ENCODE measurements around the gene EEF1E1.

Gene EEF1E1

DNA sequence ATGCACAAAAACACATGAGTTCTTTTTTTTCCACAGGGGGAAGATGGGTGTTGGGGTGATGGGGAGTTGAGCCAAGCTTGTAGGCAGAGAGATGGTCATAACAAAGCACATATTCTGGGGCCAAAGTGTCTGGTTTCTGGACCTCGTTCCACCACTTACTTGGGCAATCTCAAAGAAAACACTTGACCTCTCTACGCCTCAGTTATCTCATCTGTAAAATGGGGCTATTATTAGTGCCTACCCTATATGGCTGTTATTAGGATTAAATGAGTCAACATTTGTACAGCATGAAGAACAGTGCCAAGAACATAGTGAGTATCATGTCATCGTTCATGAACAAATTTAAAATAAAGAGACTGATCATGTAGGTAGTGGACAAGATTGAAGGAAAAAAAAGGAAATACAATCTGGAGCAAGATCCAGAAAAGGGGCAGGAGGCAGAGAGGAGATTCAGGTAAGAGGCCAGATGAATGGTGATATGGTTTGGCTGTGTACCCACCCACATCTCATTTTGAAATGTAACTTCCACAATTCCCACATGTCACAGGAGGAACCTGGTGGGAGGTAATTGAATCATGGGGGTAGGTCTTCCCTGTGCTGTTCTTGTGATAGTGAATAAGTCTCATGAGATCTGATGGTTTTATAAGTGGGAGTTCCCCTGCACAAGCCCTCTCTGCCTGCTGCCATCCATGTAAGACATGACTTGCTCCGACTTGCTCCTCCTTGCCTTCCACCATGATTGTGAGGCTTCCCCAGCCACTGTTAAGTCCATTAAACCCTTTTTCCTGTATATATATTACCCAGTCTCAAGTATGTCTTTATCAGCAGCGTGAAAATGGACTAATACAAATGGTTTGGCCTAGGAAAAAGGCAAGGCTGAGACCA, 14.2 kb downstream of the EEF1E1 start:
- DNase-seq (ENCODE audit: low read depth), result no peak

DNA sequence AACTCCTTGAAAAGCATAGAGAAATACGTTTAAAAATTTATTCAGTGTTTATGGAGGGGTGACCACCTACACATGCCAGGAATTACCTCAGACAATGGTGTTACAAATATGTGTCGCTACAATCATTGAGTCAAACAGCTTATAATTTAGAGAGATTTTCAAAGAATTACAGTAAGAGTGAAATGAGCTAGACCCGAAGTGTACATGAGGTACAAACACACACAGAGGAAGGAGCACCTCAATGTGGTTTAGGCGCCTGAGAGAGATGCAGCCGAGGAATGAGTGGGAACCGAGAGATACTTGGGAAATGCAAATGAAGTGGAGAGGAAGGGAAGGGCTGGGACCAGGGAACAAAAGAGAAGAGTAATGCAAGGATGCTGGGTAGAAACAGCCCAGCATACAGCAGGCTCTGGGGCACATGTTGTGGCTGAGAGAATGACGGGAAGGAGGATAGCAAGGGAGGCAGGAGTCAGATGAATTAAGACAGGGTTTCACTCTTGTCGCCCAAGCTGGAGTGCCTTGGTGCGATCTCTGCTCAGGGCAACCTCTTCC, 15.5 kb downstream of the EEF1E1 start:
- DNase-seq (ENCODE audit: low read depth), result no peak

DNA sequence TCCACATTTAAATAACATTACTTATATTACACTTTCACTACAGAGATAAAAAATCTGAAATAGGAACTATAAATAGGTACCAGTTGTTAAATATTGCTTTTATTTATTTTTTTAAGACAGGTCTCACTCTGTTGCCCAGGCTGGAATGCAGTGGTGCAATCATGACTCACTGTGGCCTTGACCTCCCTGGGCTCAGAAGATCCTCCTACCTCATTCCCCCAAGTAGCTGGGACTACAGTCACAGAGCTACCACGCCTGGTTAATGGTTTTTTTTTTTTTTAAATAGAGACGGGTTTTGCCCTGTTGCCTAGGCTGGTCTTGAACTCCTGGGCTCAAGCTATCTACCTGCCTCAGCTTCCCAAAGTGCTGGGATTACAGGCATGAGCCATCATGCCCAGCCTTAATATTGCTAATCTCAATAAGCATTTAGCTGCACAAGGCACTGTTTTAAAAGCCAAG, 17.3 kb downstream of the EEF1E1 start:
- DNase-seq (ENCODE audit: low read depth), result no peak

DNA sequence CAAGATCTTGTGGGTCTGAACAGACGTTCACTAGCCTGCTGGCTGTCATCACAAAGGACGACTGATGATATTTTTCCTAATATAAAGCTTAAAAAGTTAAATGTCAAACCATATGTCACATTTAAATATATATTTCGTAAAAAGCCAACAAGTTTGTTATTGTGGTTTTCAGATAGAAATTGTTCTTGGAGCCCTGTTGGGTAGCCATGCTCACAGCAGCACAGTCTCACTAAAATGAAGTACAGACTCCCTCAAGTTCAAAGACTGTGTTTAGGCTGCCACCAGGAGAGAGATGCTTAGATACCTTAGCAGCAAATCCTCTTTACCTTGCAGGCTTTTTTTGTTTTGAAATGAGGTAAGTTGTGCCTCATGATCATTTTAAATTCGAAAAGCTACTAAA, 17.8 kb downstream of the EEF1E1 start:
- no peak for DNase-seq (ENCODE audit: low read depth)

DNA sequence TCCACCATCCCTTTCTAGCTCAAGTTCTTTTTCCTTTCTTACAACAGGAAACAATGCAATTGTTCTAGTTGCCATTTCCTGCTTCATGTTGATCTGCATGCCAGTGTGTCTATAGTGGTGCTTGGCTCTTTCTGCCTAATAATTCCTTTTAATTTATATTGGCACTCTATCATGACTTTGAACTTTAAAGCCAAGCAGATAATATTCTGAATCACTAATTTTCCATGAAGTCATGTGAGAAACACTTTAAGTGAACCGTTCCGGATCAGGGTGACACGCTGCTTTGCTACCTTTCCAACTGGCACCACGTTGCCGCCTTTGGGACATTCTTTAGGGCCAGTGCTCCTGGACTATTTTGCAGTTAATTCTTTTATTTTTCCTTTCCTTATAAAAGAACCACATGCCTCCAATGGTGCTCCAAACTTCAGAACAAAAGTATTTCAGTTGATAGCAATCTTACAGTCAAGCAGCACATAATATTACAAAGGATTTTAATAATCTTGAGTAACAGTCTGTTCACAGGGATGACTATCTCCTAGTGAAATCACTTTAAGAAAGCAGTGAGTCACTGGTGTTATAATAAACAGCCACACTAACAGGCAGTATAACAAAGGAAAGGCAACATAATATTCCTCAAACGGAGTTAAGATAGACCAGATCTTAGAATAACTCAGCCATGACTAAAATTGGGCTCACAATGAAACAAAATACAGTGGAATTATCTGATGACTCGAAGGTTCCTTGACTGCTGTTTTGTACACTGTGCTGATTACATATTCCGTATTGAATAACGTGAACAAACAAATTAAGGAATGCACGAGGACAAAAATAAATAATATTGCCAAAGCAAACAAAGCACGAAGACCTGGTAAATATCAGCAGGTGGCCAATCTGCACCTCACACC, 19.1 kb downstream of the EEF1E1 start:
- DNase-seq (ENCODE audit: low read depth), result no peak

DNA sequence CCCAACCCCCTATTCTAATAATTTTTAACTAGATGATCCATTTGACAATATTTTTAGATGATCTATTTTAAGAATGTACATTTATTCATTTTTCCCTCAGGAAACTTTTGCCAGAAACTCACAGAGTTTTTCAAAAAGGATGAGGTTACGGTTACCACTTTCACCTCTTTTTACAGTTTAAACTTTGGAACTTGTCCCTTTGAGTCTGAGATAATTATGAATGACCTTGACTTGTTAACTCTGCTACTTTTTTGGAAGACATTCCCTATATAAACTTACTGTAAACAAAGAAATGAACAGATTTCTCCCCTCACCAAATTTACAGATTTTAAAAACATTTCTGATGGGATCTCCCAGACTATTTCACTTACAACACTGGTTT, 19.8 kb downstream of the EEF1E1 start:
- no peak for DNase-seq (ENCODE audit: low read depth)

DNA sequence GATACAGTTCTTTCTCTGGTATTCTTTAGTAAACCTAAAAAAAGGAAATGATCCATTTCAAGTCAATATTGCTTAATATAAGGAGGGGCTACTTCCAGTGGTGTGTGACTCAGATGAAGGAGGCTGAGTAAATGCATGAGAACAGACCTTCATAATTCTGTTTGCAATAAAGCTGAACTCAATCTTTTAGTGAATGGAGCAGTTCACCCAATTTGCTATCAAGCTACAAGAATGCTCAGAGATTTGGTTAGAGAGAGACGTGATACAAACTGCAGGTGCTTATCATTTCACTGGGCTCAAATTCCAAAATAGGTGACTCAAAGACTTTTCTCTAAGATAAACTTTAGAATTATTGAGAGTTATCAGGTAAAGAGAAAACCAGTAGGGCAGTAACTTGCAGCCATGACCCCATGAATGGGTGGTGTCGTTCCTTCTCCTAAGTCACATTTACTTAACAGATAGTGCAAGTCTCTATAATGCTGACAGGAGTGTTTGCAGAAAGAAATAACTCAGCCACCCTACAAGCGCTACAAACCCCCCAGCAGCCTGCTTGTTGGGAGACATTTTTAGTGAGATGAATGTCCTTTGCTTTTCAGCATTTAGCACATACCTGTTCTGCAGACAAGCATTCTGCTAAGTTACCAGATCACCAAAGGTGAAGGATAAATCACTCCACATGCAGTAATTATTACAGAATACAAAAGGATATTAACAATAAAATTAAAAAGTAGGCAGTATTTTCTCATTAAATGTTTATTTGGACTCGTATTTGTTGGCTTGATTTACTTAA, 21.8 kb downstream of the EEF1E1 start:
- no peak for DNase-seq (ENCODE audit: low read depth)

DNA sequence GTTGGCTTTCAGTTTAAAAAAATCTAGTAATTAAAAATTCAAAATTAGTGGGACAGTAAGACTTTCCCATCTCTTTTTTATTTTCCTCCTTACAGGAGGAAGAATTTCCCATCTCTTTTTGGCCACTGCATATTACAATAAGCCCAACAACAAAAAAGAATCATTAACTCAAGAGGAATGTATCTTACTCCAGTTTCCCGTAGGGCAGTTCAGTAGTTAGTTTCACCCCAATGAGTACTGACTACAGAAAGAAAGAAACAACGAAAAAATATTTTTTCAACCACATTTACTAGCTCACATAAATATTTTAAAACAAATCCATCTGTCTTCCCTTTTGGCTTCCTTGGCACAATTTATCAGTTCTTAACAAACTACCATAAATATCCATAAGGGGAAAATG, 23.2 kb downstream of the EEF1E1 start:
- DNase-seq (ENCODE audit: low read depth), result no peak

DNA sequence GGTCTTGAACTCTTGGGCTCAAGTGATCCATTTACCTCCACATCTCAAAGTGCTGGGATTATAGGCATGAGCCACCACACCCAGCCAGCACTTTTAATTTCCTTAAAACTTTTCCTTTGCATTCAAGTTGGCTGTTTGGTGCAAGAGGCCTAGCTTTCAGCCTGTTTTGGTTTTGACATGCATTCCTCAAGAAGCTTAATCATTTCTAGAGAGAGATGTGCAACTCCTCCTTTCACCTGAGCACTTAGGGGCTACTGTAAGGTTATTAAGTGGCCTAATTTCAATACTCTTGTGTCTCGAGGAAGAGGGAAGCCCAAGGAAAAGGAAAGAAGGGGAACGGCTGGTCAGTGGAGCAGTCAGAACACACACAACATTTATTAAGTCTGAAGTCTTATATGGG, 24.4 kb downstream of the EEF1E1 start:
- DNase-seq (ENCODE audit: low read depth), result no peak

DNA sequence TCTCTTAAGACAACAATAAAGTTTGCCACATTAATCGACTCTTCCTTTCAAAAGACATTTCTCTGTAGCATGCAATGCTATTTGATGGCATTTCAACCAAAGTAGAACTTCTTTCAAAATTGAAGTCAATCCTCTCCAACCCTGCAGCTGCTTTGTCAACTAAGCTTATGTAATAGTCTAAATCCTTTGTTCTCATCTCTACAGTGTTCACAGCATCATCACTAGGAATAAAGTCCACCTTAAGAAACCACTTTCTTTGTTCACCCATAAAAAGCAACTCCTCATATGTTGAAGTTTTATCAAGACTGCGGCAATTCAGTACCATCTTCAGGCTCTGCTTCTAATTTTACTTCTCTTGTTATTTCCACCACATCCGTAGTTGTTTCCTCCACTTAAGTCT, 26.6 kb downstream of the EEF1E1 start:
- DNase-seq (ENCODE audit: low read depth), result no peak

DNA sequence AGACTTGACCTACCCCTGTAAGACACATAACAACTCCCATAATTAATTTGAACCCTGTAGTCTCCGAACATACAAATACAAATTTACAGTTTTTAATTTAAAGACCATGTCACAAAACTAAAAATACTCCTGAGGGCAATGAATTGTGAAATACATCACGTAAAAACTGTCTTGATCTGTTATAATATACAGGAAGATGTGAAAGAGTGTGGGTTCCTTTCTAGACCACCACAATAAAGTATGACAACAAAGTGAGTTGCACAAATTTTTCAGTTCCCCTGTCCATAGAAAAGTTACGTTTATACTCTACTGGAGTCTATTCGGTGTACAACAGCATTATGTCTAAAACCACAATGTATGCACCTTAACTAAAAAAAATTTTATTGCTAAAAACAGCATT, 27.2 kb downstream of the EEF1E1 start:
- no peak for DNase-seq (ENCODE audit: low read depth)

DNA sequence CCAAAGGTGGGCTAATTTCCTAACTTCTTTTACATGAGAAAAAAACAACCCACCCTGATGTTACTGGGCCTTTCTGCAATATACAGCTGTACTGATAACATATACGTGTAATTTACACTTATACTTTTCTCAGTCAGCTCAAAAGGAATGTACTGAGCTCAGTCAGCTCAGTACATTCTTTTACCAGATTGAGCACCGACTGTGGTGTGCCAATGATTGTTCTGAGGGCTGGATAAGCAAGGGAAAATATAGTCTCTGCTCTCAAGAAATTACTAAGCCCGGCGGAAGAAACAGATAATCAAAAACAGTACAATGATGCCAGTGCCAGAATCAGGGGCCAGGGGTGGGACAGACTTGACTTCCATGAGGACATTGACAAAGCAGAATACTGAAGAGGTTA, 28.1 kb downstream of the EEF1E1 start:
- DNase-seq (ENCODE audit: low read depth), result no peak

DNA sequence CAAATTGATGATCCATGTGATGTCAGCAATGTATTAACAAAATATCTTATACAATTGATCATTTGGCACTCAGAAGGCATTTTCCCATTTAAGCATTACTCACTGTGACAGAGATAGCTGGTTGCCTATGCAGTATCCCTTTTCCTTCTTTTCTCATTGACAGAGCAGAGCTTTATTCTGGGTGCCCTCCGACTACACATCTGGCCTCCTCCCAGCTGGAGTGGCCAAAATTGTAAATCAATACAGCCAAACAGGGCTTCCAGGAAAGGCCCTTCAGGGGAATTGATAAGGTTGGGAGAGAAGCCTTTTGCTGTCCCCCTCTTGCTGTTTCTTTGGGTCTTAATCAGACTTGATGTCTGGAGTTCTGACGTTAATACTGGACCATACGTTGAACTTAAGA, 28.6 kb downstream of the EEF1E1 start:
- DNase-seq (ENCODE audit: low read depth), result no peak

DNA sequence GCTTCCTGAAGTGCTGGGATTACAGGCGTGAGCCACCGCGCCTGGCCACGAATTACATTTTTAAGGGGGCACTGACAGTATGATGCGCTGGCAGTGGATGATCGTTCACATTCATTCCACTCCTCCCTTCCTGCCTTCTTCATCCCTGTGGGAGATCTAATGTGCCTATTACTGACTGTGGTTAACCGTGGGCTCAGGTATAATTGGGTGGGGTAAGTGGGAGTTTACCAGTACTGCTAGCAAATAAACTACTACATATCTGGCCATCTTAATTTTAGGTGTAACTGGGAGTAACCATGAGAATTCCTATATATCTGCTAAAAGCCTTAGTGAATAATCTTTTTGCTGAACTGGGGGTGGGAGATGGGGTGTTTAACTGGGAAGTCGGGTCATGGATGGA, 31.6 kb downstream of the EEF1E1 start:
- no peak for DNase-seq (ENCODE audit: low read depth)

DNA sequence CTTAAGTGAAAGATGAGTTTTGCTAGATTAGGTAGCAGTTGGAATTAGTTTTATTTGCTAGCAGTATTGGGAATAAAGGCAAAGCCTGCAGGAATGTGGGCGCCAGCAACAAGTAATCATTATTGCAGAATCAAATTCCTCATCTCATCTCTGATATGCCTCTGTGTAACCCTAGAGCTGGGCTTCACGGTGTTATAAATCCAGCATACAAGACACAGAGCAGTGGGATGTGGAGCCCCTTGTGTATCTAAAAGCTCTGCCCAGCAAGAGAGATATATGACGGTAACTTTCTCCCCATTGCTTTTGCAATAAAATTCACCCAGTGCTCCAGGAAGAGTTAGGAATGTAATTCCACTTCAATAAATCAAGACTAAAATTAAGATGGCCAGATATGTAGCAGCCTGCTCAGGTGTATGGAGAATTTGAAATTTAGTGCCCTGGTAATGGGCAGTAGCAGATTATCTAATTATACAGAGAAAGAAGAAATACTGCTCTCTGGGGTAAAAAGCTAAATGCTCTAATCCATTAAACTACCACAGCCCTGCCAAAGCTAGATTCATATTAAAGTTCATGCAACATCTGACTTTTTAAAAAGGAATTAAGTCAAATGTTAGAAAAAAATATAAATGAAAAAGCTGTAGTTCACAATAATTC, 32.6 kb downstream of the EEF1E1 start:
- no peak for DNase-seq (ENCODE audit: low read depth)

DNA sequence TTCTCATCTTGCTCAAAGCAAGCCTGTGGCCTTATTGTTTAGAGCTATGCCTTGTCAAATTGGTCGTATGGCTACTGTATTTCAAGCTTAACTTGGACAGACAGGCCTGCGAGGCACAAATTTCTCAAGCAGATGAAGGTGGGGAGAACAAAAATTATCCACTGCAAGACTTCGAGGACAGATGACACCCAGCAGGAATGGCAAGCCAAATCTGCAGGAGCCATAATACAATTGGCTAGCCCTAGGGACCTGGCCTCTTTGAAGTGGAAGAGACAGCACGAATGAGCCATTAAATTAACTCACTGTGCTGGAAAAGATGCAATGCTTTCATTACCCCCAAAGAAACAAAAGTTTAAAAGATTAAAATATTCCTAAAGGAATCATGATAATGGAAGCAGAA, 33.2 kb downstream of the EEF1E1 start:
- no peak for DNase-seq (ENCODE audit: low read depth)

DNA sequence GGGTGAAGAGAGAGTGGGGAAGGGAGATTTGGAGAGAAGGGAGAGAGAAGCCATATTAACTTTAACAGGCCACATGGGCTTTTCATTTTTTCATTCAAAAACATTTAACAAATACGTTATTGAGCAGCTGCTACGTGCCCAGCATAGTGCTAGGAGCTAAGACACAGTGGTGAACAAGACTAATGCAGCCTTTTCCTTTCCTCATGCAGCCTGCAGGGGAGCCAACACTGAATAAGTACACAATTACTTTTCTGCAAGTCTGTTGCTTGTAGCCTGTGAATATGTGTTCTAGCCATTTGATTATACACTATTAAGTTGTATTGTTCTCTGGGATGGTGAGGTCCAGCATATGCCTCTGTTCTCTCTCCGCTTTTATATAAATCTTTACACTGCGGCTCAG, 36.2 kb downstream of the EEF1E1 start:
- no peak for DNase-seq (ENCODE audit: low read depth)

DNA sequence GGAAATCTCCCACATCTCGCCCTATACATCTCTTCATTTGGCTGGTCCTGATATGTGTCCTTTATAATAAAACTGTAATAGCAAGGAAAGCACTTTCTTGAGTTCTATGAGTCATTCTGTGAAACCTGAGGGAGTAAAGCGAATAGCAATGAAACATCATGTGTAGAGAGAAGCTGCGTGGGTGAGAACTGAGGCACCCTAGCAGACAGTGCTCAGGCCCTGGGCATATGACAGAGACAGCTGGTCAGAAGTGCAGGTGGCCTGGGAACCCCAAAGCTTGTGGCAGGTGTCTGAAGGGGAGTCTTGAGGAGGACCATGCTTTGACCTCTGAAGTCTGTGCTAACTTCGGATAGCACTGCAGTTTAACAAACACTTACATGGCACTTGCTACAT, 36.8 kb downstream of the EEF1E1 start:
- DNase-seq (ENCODE audit: low read depth), result no peak

DNA sequence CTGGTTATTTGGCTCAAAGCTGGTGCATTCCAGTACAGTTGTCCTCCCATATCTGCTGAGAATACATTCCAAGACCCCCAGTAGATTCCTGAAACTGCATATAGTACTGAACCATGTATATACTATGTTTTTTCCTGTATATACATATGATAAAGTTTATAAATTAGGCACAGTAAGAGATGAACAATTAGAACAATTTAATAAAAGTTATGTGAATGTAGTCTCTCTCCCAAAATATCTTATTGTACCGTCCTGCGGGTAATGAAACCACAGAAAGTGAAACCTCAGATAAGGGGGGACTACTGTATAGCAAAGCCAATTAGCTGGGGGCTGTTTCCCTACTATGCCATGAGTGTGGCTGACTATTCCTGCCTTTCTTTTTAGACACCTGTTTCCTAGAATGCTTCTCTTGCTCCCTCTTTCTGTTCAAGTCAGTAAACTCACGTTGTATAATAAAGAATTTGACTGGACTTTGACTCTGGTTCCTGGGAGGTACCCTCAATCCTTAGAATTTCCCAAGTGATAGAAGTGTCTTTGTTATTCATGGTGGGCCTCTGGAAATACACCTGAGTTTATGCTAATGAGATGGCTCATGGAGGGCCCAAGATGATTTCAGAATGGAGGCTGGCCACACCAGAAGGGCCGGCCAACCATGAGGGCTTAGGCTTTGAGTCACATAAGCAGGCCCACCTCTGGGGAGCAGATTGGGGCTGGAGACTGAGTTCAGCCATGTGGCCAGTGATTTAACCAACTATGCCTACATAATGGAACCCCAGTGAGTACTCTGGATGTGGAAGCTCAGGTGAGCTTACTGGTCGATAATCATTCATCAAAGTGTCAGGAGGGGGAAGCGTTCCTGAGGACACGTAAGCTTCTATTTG, 37.5 kb downstream of the EEF1E1 start:
- no peak for DNase-seq (ENCODE audit: low read depth)

Data from stimulated activated CD8-positive, alpha-beta memory T cell treated with anti-CD3 and anti-CD28 coated beads, Interleukin-12 subunit alpha, Interleukin-12 subunit beta, amount 100 ng/mL, for 1 hour (primary cell).